Muscle of arm (tissue), 12 donors: Measurements from ENCODE around the gene SYNE3. TPM values are rescaled to one million over a fixed set of nuclear protein-coding genes. Genes with fewer than 3 reads are reported as not detected.

ENCODE experiments used
- DNase-seq: peaks from one replicate; pipeline ENCODE4 v3.0.0-alpha.2; 2013
- polyA plus RNA-seq, 12 donors: library from polyadenylated mRNA; unstranded; fragments of 120-200 nt; gene quantifications; one replicate each; pipeline ENCODE4 v1.2.1, GENCODE V29; 2013; ENCODE audit not compliant: insufficient read length in 12 of 12

The SYNE3 gene
- polyA plus RNA-seq, 12 donors: 7.1 to 40.4 (median 10.1) TPM

DNA sequence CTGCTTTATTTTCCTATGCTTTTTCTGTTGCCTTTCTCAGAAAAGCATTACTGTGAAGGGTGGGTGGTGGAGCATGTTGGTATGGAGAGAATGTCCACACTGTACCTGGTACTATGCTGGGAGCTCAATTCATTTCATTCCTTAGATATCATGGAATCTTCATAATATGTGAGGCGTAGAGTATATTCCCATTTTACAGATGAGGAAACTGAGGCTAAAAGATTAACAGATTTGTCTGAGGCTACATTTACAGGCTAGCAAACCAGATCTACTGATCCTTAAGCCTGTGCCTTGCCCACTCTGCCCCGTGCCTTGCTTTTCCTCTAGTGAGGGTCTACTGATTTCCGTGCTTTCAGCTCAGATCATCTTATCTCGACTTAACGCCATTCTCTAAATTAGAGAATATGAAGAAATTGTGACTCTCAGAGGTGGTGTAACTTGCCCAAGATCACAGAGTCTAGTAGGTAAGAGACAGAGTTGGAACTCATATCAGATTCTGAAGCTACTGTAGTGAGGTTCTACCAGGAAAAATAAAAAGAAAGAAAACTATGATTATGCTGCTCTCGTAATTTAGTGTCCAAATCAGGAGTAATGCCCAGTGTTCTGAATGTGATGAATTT, 23.9 kb upstream of the SYNE3 start:
- DNase-seq: no peak

DNA sequence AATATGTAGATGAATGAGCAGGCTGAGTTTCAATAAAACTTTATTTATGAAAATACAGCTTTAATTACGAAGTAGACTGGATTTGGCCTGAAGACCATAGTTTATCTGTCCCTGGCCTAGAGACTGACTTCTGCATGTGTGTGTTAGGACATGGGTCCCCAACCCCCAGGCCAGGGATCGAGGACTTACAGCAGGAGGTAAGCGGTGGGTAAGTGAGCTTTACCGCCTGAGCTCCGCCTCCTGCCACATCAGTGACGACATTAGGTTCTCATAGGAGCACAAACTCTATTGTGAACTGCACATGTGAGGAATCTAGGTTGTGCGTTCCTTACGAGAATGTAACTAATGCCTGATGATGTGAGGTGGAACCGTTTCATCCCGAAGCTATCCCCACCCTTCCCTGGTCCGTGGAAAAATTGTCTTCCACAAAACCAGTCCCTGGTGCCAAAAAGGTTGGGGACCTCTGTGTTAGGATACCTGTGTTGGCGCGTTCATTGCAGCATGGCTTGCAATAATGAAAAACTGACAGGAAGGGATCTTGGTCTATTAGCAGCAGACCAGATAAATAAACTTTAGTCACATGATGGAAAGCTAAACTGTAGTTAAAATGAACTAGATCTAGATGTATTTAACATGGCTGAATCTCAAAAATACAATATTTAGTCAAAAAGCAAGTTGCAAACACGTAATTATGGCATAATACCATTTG, 22.5 kb upstream of the SYNE3 start:
- DNase-seq: no peak

DNA sequence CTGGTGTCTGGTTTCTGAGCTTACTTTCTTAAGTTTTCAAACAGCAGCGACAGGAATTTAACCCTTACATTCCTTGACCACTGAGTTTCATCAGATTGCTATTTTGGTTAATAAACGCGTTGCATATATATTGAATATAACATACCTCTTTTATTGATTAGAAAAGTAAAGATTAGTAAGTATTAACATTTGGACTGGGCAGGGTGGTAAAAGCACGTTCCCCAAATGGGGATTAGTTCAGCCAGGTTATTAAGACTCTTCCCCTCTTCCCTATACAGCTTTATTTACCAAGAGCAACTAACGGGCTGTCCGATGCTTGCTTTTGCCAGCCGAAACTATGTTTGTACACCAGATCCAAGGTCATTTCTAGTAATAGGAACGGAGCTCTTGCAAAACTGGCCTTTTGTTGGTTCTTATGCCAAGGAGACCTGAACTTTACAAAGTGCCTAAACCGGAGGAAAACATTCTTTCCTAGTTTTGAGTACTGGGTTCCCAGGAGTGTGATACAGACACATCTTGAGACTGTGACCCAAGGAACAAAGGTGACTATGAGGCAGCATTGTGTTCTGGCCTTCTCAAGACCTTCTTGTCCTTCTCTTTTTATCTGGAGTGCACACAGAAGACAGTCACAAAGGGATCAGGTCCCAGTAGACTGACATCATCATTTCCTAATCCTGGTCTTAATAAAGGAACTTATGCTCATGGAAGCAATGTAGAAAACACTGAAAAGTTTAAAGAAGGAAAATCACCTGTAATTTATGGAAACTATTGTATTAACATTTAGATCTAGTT, 21.0 kb upstream of the SYNE3 start:
- no peak for DNase-seq

DNA sequence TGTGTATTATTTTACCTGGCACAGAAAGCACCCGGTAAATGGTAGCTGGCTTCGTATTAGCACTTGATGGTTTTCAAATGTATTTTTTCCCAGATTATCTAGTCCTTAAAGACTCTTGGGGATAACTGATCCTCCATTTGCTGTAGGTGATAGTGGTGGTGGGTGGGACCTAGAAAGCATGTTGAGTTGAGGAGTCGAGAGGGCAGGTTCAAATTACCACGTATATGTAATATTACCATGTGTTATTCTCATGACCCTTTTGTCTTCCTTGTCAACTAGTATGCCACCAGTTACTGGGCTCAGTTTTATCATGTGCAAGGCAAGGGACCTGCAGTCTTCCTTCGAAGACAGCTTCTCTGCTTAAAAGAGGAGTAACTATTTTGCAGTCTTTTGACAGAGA, 20.2 kb upstream of the SYNE3 start:
- no peak for DNase-seq

DNA sequence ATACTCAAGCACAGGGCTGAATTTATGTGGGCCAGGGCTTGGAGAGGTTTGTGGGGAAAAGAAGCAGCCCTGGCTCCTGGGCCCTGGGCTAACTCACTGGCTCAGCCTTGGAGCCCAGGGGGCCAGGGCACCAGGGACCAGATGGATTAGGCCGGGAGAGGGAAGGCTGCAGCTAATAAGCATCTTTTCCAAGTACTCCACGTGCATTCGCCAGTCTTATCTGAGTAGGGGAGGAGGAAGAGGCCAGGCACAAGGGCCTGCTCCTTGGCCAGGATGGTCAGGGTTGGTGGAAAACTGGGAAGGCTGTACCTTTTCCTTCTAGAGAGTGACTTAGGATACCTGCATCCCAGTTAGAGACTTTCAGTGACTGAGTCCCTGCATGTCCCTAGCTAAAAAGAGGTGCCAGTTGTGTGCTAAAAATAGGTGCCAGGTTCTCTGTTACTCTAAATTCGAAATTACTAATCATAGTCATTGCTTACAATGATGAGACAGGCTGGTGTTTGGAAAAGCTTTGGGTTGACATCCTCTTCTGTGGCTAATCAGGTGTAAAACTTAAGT, 19.7 kb upstream of the SYNE3 start:
- DNase-seq: no peak

DNA sequence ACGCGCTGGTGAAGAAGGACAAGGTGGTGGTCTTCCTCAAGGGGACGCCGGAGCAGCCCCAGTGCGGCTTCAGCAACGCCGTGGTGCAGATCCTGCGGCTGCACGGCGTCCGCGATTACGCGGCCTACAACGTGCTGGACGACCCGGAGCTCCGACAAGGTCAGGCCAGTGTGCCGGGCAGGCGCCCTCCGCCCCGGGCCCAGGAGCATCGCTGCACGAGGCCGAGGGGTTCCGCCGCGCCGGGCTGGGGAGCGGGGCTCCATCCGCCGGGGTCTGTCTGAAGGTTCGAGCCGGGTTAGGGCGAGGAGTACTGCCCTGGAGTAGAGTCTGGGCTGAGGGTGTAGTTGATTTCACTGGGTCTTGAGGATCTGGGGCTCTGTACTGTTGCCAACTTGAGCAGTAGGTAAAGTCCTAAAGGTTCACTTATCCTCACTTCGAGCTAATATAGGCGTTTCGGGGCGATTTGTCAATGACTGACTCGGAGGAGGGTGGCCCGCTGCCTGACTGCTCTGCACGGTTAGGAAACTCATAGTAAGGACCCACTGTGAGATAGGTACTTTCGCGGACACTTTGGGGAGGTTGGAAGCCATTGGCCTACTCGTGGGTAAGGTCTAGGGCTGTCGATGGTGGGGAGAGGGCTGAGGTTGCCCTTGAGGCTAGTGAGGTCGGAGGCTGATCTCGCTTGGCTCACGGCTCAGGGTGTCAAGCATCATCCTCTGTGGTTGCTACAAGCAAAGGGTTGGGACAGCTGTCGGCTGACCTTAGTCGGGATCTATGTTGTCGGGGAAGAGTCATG, 19.0 kb upstream of the SYNE3 start:
- DNase-seq: no peak

DNA sequence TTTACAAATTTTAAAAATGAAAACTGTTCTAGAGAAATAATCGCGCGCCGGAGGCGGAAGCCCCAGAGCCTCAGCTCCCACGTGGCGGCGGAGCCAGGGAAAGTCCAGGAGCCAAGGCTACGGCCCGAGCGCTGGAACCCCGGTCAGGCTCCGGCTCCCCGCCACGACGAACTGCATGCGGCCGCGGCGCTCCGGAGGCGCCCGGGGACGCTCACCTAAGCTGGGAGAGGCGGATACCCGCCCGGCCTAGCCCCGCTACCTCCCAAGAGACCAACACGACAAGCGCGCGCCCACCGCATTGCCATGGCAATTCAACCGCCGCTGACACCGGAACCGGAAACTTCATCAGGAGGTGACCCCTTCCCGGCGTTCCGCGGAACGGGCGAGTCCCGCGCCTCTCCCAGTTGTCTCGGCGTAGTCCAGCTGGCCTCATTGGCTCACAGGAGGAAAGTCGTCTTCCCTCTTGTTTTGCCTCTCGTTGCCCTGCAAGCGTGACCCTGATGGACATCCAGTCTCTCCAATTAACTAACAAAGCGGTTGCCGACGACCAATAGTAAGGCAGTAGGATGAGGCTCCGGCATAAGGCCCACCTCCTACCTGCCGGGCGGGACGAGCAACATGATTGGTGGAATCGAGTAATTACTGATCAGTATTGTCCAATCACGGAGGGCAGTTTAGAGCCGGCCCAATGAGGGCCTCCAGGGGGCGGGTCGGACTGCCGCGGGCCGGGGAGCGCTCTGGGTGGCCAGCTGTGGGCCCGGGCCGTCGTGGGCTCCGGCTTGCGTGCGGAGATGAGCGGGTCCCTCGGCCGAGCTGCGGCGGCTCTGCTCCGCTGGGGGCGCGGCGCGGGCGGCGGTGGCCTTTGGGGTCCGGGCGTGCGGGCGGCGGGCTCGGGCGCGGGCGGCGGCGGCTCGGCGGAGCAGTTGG, 18.1 kb upstream of the SYNE3 start, which contains the start of gene GLRX5:
Gene GLRX5 (plus strand): TSS at position 752 of the 927 bp plus-strand sequence. CDS start 40 bp downstream, at position 792.
- DNase-seq: peak; percentile 100

DNA sequence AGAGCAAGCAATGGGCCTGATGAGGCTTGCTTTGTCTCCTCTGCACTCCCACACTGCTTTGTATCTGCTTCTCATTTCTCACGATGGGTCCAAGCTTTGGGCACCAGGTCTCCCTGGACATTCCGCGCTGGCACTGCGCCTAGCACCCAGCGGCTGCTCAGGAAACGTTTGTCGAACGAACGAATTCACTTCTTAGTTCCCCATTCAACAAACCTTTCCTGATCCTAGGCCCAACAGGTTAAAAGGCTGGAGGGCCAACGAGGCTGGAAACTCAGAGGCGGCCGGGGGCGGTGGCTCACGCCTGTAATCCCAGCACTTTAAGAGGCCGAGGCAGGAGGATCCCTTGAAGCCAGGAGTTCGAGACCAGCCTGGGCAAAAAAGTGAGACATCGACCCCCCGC, 17.4 kb upstream of the SYNE3 start:
- no peak for DNase-seq

DNA sequence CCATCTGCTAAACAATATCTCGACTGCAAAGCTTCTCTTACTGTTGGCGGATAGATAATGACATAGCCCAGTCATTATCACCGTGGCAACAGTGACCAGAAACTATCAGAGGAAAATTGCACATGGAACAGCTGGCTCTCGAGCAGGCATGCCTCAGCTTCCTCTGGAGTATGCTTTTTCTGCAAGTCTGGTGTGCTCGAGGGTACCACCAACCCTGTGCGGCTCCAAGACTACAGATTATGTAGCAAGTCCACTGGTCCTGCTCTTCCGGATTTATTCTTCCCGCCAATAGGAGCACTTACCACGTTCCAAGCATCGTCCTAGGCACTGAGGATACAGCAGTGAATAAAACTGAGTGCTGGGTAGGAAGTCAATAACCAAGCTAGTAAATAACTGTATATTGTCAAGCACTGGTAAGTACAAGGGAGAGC, 17.0 kb upstream of the SYNE3 start:
- no peak for DNase-seq

DNA sequence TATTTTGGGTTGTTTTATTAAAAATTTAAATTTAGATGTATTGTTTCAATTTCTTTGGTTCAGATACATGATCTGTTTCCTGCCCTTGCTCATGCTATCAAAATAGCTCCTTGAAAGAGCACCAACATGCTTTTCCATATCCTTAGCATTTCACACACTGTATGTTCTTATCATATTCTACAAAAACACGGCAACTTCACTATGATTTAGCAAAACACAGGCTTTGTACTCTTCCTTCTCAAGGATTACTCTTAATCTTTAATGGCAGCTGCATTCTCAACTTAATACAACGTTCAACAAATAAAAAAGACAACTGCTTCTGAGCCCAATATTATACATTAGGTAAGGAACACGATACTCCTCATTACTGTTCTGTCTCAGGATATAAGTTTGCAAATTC, 15.5 kb upstream of the SYNE3 start:
- DNase-seq: no peak

DNA sequence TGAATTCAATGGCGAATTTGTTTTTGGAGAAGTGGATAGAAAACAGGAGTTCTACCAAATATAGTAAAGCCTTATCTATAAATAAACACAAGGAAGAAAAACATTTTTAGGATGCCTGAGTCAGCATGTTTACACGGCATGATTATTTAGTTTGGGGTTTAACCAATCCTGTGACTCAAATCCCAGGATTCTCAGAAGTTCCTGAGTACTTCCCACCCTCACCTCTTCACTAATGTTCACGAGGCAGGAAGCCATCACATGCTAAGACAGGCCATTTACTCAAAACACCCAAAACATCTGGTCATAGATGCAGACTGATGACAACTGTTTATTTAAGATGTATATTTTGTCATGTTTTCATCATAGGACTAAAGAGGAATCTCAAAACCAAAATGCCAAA, 15.0 kb upstream of the SYNE3 start:
- DNase-seq: no peak

DNA sequence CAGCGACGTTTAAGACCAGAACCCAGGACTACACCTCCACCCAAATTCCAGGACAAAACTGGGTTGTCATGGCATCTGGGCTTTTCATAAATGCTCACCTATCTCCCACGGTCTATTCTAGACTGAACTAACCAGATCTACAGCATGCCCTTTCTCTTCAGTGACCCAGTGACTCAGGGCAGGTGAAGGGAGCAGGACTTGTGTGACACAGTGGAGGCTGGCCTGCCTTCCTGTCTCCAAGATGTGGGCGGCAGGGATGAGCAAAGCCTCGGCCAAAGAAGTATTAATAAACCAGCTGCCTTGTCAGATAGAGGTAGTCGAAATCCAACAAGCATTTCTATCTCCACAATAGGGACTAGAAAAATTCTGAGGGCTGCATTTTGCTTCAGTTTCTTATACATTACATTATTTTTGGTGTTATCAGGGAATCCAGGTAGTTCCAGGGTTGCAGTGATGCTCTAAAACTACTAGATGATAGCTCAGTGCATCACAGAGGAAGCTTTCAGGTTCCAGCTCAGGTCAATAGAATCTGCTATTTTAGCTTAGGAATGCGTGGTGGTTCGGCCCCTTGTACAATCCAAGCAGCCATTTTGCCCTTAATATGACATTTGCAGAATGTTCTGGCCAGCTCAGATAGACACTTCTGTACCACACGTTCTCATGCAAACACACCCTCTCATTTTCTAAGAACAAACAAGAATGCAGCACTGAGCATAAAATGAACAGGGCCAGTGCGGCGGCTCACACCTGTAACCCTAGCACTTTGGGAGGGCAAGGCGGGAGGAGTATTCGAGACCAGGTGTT, 14.2 kb upstream of the SYNE3 start:
- DNase-seq: no peak

DNA sequence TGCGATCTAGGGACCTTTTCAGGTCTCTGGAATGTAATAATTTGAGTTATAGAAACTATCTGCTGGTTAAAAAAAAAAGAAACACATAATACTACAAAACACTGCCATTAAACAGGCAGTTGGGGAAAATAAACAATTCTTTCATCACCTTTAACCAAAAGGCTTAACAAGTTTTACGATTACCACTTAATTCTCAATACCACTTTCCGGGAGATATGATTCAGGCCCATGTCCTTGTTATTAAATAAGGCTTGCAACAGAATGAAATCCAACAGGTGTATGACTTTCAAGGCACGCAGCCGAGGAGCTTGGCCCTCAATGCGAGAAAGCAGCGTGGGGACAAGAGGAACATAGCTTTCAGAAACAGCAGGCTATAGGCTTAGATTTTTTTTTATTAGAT, 12.8 kb upstream of the SYNE3 start:
- no peak for DNase-seq

DNA sequence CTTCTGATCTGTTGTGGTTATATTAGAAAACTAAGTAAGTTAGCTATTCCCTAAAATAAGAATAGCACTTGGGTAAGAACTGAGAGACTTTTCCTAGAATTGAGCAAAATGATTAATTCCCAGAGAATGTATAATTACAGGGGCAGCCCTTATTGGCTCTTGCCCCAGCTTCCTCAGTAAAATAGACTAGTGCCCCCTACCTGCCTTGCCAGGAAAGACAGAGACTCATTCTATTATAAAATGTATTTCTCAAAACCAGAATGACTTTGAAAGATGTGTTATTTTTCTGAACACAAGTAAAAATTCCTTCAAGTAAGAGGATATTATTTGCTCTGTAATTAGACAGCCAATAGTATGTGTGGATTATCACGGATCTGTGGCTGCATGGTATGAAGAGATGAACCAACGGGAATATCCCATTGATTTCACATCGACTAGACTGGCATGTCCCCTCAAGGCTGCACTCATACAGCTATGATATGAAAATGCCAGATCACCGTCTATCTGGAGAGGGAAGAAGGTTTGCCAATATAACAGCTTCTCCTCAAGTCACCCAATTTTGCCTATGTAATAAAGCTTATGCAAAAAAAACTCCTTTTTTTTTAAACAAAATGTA, 11.0 kb upstream of the SYNE3 start:
- peak; percentile 56 for DNase-seq

DNA sequence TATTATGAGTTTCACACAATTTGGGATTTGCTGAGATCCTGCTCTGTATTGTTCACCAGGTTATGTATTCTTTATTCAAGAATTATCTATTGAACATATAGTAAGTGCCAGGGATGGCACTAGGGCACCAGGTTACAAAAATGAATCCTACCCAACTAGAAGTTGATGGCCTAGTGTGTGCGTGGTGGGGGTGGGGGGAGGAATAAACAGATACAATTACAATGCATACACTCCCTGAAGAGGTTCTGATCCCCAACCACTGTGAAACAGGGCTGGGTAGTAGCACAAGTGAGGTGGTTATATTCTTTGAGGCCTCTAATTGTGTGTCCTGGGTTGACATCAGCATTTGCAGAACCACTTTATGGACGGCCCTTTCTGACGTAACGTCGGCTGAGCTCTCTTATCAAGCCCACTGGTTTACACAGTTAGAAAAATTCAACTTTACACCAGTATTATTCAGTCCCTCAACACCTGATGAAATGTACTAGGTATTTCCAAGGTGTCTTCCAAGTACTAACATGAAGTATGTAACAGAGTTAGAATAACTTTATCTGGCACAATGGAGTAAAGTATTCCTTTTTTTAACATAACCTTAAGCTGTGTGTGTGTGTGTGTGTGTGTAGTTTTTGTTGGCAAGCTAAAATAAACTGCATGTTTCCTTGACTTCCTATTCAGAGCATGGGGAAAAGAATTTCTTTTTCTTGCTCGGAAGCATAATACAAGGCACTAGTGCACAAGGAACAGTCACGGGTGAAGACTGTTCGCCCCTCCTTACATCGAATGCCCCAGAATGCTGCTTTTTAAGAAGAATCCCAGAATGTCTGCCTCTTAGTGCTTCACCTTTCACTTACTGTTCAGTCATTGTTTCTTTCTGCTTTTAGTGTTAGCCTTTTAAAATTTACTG, 10.3 kb upstream of the SYNE3 start:
- no peak for DNase-seq

DNA sequence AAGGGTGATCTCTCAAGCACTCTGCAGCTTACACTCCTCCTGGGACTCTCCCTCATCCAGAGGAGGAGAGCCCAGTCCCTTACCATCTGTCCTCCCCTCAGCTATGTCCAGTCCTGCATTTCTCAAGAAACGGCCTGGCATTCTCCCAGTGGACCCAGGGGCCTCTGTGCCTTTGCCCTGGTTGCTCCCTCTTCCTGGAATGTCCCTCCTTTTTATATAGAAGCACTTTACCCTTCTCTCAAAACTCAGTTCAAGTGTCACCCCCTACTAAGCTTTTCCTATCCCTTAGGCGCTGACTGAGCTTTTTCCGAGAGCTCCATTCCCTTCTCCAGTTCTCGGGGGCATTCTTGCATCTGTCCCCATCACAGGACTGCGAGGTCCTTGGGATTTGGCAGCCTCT, 9.5 kb upstream of the SYNE3 start:
- no peak for DNase-seq

DNA sequence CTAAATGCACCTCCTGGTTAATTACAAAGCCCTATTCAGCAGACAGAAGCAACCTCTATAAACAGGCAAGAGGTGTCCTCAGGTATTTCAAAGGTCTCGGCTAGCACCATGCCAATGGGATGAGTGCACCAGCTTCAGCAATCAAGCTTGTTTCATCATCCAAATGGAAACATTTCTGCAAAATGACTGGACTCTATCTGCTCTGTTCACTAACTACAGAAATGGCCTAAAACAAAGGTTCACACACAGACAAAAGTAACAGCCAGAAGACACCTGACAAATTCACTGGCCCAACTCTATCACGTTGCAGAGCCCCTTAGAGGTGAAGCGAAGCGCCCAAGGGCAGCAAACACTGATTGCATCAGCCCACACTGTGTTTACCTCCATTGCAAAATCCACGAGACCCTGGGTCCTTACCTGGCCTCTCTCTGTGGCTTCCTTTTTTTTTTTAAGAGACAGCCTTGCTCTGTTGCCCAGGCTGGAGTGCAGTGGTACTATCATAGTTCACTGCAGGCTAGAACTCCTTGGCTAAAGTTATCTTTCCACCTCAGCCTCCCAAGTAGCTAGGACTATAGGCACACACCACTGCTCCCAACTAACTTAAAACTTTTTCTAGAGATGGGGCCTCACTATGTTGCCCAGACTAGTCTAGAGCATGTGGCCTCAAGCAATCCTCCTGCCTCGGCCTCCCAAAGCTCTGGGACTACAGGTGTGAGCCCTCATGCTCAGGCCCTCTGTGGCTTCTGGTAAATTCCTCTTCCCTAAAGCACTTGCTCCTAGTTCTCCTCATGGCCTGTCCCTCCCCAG, 8.5 kb upstream of the SYNE3 start:
- DNase-seq: no peak
